ENCODE measurements around the gene PANX1.

The PANX1 gene

GRCh38 chr11:94199136-94200130 is 70.8 kb downstream of the PANX1 start:
- TF ChIP-seq CTCF (IDR thresholded peaks at IDR 0.05; ENCODE audit: low read depth, low read length, missing control alignments) = no peak
- in situ Hi-C loops (cut with HindIII; ENCODE audit: low sequenced_read_pairs) = no loop called here
- no peak for DNase-seq (ENCODE audit: low read depth)
- H3K4me3 ChIP-seq (ENCODE audit: low read depth, low read length) = no peak overlapping the region

GRCh38 chr11:94201004-94201465 is 72.4 kb downstream of the PANX1 start:
- in situ Hi-C loops (cut with HindIII; ENCODE audit: low sequenced_read_pairs) = no loop called here
- DNase-seq (ENCODE audit: low read depth) = no peak
- TF ChIP-seq CTCF (IDR thresholded peaks at IDR 0.05; ENCODE audit: low read depth, low read length, missing control alignments) = no peak
- no peak overlapping the region for H3K4me3 ChIP-seq (ENCODE audit: low read depth, low read length)

GRCh38 chr11:94203070-94203469 is 74.4 kb downstream of the PANX1 start:
- no peak overlapping the region for H3K4me3 ChIP-seq (ENCODE audit: low read depth, low read length)
- no peak for TF ChIP-seq CTCF (IDR thresholded peaks at IDR 0.05; ENCODE audit: low read depth, low read length, missing control alignments)
- no peak for DNase-seq (ENCODE audit: low read depth)
- in situ Hi-C loops (cut with HindIII; ENCODE audit: low sequenced_read_pairs) = no loop called here

- in situ Hi-C loops (cut with HindIII; ENCODE audit: low sequenced_read_pairs) = no loop called here
- no peak for DNase-seq (ENCODE audit: low read depth)
- no peak for TF ChIP-seq CTCF (IDR thresholded peaks at IDR 0.05; ENCODE audit: low read depth, low read length, missing control alignments)
- no peak overlapping the region for H3K4me3 ChIP-seq (ENCODE audit: low read depth, low read length)
Measured at GRCh38 chr11:94211261-94211830, 82.7 kb downstream of the PANX1 start.

GRCh38 chr11:94212898-94213297 is 84.3 kb downstream of the PANX1 start:
- H3K4me3 ChIP-seq (ENCODE audit: low read depth, low read length) = no peak overlapping the region
- in situ Hi-C loops (cut with HindIII; ENCODE audit: low sequenced_read_pairs) = no loop called here
- no peak for DNase-seq (ENCODE audit: low read depth)
- TF ChIP-seq CTCF (IDR thresholded peaks at IDR 0.05; ENCODE audit: low read depth, low read length, missing control alignments) = no peak

- in situ Hi-C loops (cut with HindIII; ENCODE audit: low sequenced_read_pairs) = no loop called here
- DNase-seq (ENCODE audit: low read depth) = no peak
- no peak overlapping the region for H3K4me3 ChIP-seq (ENCODE audit: low read depth, low read length)
- no peak for TF ChIP-seq CTCF (IDR thresholded peaks at IDR 0.05; ENCODE audit: low read depth, low read length, missing control alignments)
Measured at GRCh38 chr11:94217705-94218104, 89.1 kb downstream of the PANX1 start.
